SK-N-SH treated with all-trans-retinoic acid at 6 μM for 48 hours (cell line): Measurements from ENCODE around the gene ASTN2.

Experiments used
- ATAC-seq: fragments of 200-7000 bp; cut with Tn5 transposase; 3 replicates; pipeline ENCODE4 v1.9.1; 2020; ENCODE audit warnings: mild to moderate bottlenecking, moderate library complexity
- BACH2 ChIP-seq: fragments of 250-450 bp; sonication (Bioruptor Pico); IDR thresholded peaks from 2 replicates; pipeline ENCODE4 v1.9.0; 2021; ENCODE audit warnings: mild to moderate bottlenecking, borderline replicate concordance
- CSDC2 ChIP-seq: fragments of 250-450 bp; sonication (Bioruptor Pico); IDR thresholded peaks from 2 replicates; pipeline ENCODE4 v1.5.0; 2020; ENCODE audit warnings: mild to moderate bottlenecking, moderate library complexity
- ESRRG ChIP-seq: fragments of 250-450 bp; sonication (Bioruptor Pico); IDR thresholded peaks from 2 replicates; pipeline ENCODE4 v1.6.1; 2021; ENCODE audit warnings: mild to moderate bottlenecking
- GLIS3 ChIP-seq: fragments of 250-450 bp; sonication (Bioruptor Pico); IDR thresholded peaks from 2 replicates; pipeline ENCODE4 v1.5.0; 2020; ENCODE audit warnings: mild to moderate bottlenecking, moderate library complexity
- ISL1 ChIP-seq: fragments of 250-450 bp; sonication (Bioruptor Pico); IDR thresholded peaks from 2 replicates; pipeline ENCODE4 v2.1.2; 2022; ENCODE audit warnings: mild to moderate bottlenecking, moderate library complexity
- OSR1 ChIP-seq: fragments of 250-450 bp; sonication (Bioruptor Pico); IDR thresholded peaks from 2 replicates; pipeline ENCODE4 v1.8.0; 2022; ENCODE audit warnings: moderate library complexity, mild to moderate bottlenecking, inconsistent platforms
- PPARA ChIP-seq: fragments of 250-450 bp; sonication (Bioruptor Pico); IDR thresholded peaks from 2 replicates; pipeline ENCODE4 v1.5.0; 2020; ENCODE audit warnings: mild to moderate bottlenecking, borderline replicate concordance
- RARB ChIP-seq: fragments of 250-450 bp; sonication (Bioruptor Pico); IDR thresholded peaks from 2 replicates; pipeline ENCODE4 v1.8.0; 2021; ENCODE audit warnings: mild to moderate bottlenecking, moderate library complexity
- SNAI2 ChIP-seq: fragments of 250-450 bp; sonication (Bioruptor Pico); IDR thresholded peaks from 2 replicates; pipeline ENCODE4 v1.5.0; 2020; ENCODE audit warnings: mild to moderate bottlenecking, moderate library complexity
- TCF4 ChIP-seq: fragments of 250-450 bp; sonication (Bioruptor Pico); IDR thresholded peaks from 2 replicates; pipeline ENCODE4 v1.8.0; 2021; ENCODE audit warnings: mild to moderate bottlenecking, moderate library complexity, borderline replicate concordance
- TOX ChIP-seq: fragments of 250-450 bp; sonication (Bioruptor Pico); IDR thresholded peaks from 2 replicates; pipeline ENCODE4 v1.8.0; 2021; ENCODE audit warnings: mild to moderate bottlenecking, moderate library complexity, borderline replicate concordance
- ZC3H10 ChIP-seq: fragments of 250-450 bp; sonication (Bioruptor Pico); IDR thresholded peaks from 2 replicates; pipeline ENCODE4 v1.5.1; 2021; ENCODE audit warnings: mild to moderate bottlenecking, moderate library complexity
- ZFP3 ChIP-seq: fragments of 250-450 bp; sonication (Bioruptor Pico); IDR thresholded peaks from 2 replicates; pipeline ENCODE4 v1.5.0; 2020; ENCODE audit warnings: mild to moderate bottlenecking, moderate library complexity
- ZFP30 ChIP-seq: fragments of 450-650 bp; formaldehyde crosslinking; IDR thresholded peaks from 2 replicates; pipeline ENCODE4 v1.5.0; 2022; ENCODE audit warnings: mild to moderate bottlenecking, moderate library complexity
- ZNF565 ChIP-seq: fragments of 450-650 bp; formaldehyde crosslinking; conservative IDR thresholded peaks from 2 replicates; pipeline ENCODE4 v1.5.0; 2020; ENCODE audit warnings: low read depth, mild to moderate bottlenecking, moderate library complexity
- ZNF70 ChIP-seq: fragments of 450-650 bp; formaldehyde crosslinking; IDR thresholded peaks from 2 replicates; pipeline ENCODE4 v1.5.0; 2020; ENCODE audit warnings: mild to moderate bottlenecking, moderate library complexity
- ZNF8 ChIP-seq: fragments of 450-650 bp; formaldehyde crosslinking; IDR thresholded peaks from 2 replicates; pipeline ENCODE4 v1.5.0; 2020; ENCODE audit warnings: mild to moderate bottlenecking, moderate library complexity
- TF ChIP-seq, protein P1 (sequence below): fragments of 250-450 bp; sonication (Bioruptor Pico); IDR thresholded peaks from 2 replicates; pipeline ENCODE4 v1.8.0; 2021; ENCODE audit warnings: low read depth, mild to moderate bottlenecking, moderate library complexity, borderline replicate concordance
- TF ChIP-seq, protein P2 (sequence below): fragments of 250-450 bp; sonication (Bioruptor Pico); IDR thresholded peaks from 2 replicates; pipeline ENCODE4 v1.5.1; 2021; ENCODE audit warnings: mild to moderate bottlenecking, moderate library complexity
- TF ChIP-seq, protein P3 (sequence below): fragments of 250-450 bp; sonication (Bioruptor Pico); IDR thresholded peaks from 2 replicates; pipeline ENCODE4 v1.5.1; 2020; ENCODE audit warnings: low read depth, mild to moderate bottlenecking, moderate library complexity
- TF ChIP-seq, protein P4 (sequence below): fragments of 250-450 bp; sonication (Bioruptor Pico); IDR thresholded peaks from 2 replicates; pipeline ENCODE4 v1.5.0; 2020; ENCODE audit warnings: mild to moderate bottlenecking, moderate library complexity
- TF ChIP-seq, protein P5 (sequence below): fragments of 250-450 bp; sonication (Bioruptor Pico); IDR thresholded peaks from 2 replicates; pipeline ENCODE4 v1.8.0; 2020; ENCODE audit warnings: mild to moderate bottlenecking, moderate library complexity, borderline replicate concordance

The ASTN2 gene

DNA sequence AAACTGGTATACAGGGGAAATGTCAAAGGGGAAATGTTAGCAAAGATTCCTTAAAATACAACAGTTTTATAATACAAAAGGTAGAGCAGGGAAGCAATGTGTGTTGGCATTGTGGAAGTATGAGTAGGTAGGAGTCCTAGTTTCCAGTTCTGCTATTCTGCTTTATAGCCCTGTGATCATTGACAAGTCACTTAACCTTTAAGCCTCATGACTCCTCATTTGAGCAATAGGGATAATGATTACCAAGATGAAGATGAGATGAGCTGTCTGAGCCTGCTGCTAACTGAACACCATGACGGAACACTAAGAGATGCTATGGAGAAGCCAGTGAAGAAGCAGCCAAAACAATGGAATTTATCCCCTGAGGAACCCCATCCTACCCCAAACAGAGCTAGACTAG, 1009.5 kb downstream of the ASTN2 start:
- TF ChIP-seq, protein P1, sequence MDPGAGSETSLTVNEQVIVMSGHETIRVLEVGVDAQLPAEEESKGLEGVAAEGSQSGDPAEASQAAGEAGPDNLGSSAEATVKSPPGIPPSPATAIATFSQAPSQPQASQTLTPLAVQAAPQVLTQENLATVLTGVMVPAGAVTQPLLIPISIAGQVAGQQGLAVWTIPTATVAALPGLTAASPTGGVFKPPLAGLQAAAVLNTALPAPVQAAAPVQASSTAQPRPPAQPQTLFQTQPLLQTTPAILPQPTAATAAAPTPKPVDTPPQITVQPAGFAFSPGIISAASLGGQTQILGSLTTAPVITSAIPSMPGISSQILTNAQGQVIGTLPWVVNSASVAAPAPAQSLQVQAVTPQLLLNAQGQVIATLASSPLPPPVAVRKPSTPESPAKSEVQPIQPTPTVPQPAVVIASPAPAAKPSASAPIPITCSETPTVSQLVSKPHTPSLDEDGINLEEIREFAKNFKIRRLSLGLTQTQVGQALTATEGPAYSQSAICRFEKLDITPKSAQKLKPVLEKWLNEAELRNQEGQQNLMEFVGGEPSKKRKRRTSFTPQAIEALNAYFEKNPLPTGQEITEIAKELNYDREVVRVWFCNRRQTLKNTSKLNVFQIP (CRISPR knock-in tag): no peak
- TF ChIP-seq, protein P2, sequence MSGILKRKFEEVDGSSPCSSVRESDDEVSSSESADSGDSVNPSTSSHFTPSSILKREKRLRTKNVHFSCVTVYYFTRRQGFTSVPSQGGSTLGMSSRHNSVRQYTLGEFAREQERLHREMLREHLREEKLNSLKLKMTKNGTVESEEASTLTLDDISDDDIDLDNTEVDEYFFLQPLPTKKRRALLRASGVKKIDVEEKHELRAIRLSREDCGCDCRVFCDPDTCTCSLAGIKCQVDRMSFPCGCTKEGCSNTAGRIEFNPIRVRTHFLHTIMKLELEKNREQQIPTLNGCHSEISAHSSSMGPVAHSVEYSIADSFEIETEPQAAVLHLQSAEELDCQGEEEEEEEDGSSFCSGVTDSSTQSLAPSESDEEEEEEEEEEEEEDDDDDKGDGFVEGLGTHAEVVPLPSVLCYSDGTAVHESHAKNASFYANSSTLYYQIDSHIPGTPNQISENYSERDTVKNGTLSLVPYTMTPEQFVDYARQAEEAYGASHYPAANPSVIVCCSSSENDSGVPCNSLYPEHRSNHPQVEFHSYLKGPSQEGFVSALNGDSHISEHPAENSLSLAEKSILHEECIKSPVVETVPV (CRISPR knock-in tag): no peak
- TF ChIP-seq OSR1 (CRISPR knock-in tag) (no peak), GLIS3 (no peak), SNAI2 (CRISPR knock-in tag) (no peak), TCF4 (no peak), ZFP30 (no peak), PPARA (CRISPR knock-in tag) (no peak), CSDC2 (no peak), ISL1 (CRISPR knock-in tag) (no peak), ZNF565 (CRISPR knock-in tag) (no peak), ZNF70 (CRISPR knock-in tag) (no peak), TOX (CRISPR knock-in tag) (no peak), ZFP3 (CRISPR knock-in tag) (no peak), ZC3H10 (CRISPR knock-in tag) (no peak), ZNF8 (no peak), ESRRG (CRISPR knock-in tag) (no peak)
- TF ChIP-seq, protein P3, sequence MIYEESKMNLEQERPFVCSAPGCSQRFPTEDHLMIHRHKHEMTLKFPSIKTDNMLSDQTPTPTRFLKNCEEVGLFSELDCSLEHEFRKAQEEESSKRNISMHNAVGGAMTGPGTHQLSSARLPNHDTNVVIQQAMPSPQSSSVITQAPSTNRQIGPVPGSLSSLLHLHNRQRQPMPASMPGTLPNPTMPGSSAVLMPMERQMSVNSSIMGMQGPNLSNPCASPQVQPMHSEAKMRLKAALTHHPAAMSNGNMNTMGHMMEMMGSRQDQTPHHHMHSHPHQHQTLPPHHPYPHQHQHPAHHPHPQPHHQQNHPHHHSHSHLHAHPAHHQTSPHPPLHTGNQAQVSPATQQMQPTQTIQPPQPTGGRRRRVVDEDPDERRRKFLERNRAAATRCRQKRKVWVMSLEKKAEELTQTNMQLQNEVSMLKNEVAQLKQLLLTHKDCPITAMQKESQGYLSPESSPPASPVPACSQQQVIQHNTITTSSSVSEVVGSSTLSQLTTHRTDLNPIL: no peak
- TF ChIP-seq, protein P4, sequence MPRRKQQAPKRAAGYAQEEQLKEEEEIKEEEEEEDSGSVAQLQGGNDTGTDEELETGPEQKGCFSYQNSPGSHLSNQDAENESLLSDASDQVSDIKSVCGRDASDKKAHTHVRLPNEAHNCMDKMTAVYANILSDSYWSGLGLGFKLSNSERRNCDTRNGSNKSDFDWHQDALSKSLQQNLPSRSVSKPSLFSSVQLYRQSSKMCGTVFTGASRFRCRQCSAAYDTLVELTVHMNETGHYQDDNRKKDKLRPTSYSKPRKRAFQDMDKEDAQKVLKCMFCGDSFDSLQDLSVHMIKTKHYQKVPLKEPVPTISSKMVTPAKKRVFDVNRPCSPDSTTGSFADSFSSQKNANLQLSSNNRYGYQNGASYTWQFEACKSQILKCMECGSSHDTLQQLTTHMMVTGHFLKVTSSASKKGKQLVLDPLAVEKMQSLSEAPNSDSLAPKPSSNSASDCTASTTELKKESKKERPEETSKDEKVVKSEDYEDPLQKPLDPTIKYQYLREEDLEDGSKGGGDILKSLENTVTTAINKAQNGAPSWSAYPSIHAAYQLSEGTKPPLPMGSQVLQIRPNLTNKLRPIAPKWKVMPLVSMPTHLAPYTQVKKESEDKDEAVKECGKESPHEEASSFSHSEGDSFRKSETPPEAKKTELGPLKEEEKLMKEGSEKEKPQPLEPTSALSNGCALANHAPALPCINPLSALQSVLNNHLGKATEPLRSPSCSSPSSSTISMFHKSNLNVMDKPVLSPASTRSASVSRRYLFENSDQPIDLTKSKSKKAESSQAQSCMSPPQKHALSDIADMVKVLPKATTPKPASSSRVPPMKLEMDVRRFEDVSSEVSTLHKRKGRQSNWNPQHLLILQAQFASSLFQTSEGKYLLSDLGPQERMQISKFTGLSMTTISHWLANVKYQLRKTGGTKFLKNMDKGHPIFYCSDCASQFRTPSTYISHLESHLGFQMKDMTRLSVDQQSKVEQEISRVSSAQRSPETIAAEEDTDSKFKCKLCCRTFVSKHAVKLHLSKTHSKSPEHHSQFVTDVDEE (CRISPR knock-in tag): no peak
- TF ChIP-seq, protein P5, sequence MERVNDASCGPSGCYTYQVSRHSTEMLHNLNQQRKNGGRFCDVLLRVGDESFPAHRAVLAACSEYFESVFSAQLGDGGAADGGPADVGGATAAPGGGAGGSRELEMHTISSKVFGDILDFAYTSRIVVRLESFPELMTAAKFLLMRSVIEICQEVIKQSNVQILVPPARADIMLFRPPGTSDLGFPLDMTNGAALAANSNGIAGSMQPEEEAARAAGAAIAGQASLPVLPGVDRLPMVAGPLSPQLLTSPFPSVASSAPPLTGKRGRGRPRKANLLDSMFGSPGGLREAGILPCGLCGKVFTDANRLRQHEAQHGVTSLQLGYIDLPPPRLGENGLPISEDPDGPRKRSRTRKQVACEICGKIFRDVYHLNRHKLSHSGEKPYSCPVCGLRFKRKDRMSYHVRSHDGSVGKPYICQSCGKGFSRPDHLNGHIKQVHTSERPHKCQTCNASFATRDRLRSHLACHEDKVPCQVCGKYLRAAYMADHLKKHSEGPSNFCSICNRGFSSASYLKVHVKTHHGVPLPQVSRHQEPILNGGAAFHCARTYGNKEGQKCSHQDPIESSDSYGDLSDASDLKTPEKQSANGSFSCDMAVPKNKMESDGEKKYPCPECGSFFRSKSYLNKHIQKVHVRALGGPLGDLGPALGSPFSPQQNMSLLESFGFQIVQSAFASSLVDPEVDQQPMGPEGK (CRISPR knock-in tag): no peak

DNA sequence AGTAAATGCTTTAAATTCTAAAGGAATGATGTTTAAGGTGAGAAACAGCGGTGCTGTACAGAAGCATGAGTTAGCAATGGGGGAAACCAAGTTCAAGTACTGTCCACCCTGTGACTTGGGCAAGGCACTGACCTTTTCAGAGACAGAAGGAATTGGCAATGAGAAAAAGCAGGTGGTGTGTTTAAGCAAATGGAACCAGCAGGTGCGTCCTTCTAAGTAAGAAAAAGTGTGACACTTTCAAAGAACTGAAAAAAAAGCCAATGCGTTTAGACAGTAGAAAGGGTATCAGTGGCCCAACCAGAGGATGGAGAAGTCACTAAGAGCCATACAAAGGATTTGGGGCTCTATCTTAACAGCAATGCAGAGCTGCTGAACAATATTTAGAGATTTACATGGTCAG, 1010.6 kb downstream of the ASTN2 start:
- TF ChIP-seq PPARA (CRISPR knock-in tag) (no peak), ISL1 (CRISPR knock-in tag) (no peak), OSR1 (CRISPR knock-in tag) (no peak), BACH2 (CRISPR knock-in tag) (no peak), ZC3H10 (CRISPR knock-in tag) (no peak), CSDC2 (no peak), RARB (CRISPR knock-in tag) (no peak), SNAI2 (CRISPR knock-in tag) (no peak), ZFP3 (CRISPR knock-in tag) (no peak)
- TF ChIP-seq, protein P2 (CRISPR knock-in tag): no peak
- TF ChIP-seq, protein P3: no peak
- TF ChIP-seq, protein P1 (CRISPR knock-in tag): no peak
- TF ChIP-seq, all 23 proteins: peak for 0
- no peak for ATAC-seq

More for the DNA sequence above, 1009.5 kb downstream of the ASTN2 start:
- no peak for ATAC-seq
